AG09309 (cell line): ENCODE data around the gene ESYT3.
A peak's percentile ranks its signal among the peaks of the same experiment; 100 is the strongest.
"Not testable (repeated sequence)": the region's sequence is repeated elsewhere in the genome, so short reads cannot be mapped to it uniquely, and the experiment has no call there.

Experiments used
- DNase-seq: peaks from one replicate; pipeline ENCODE4 v3.0.0-alpha.2; 2010; ENCODE audit warnings: low read depth
- H3K4me3 ChIP-seq: 2 replicates; pipeline ENCODE4 v1.5.1; 2011; ENCODE audit warnings: mild to moderate bottlenecking, low read depth, low read length, moderate library complexity; ENCODE audit not compliant: control insufficient read depth
- CTCF ChIP-seq: IDR thresholded peaks from 2 replicates; pipeline ENCODE4 v1.5.1; 2011; ENCODE audit warnings: mild to moderate bottlenecking, low read depth, low read length, inconsistent platforms; ENCODE audit not compliant: insufficient read depth, control insufficient read depth; ENCODE audit errors: missing control alignments

ESYT3 gene

GRCh38 chr3:138473391-138473790 lies 39.0 kb downstream of the ESYT3 start:
- no peak for TF ChIP-seq CTCF
- H3K4me3 ChIP-seq, result no peak overlapping the region
- DNase-seq, result no peak

- H3K4me3 ChIP-seq, result no peak overlapping the region
- DNase-seq, result no peak
- TF ChIP-seq CTCF, result no peak
Observed at GRCh38 chr3:138474163-138474562, 39.7 kb downstream of the ESYT3 start.

GRCh38 chr3:138476526-138476925 lies 42.1 kb downstream of the ESYT3 start:
- no peak for DNase-seq
- H3K4me3 ChIP-seq, result no peak overlapping the region
- no peak for TF ChIP-seq CTCF

GRCh38 chr3:138477120-138477519 lies 42.7 kb downstream of the ESYT3 start:
- no peak for DNase-seq
- TF ChIP-seq CTCF, result no peak
- no peak overlapping the region for H3K4me3 ChIP-seq

GRCh38 chr3:138477801-138478200 lies 43.4 kb downstream of the ESYT3 start:
- no peak for DNase-seq
- H3K4me3 ChIP-seq, result no peak overlapping the region
- TF ChIP-seq CTCF, result no peak

GRCh38 chr3:138479438-138479863 lies 45.0 kb downstream of the ESYT3 start:
- peak; percentile 91 for TF ChIP-seq CTCF
- H3K4me3 ChIP-seq, result no peak overlapping the region
- DNase-seq, result no peak

- not testable (repeated sequence) for H3K4me3 ChIP-seq, DNase-seq
Observed at GRCh38 chr3:138484672-138485071, 50.3 kb downstream of the ESYT3 start.

- not testable (repeated sequence) for H3K4me3 ChIP-seq, DNase-seq
Observed at GRCh38 chr3:138486580-138486979, 52.2 kb downstream of the ESYT3 start.
